ENCODE measurements around the gene CD244.
"Not testable (repeated sequence)": the region's sequence is repeated elsewhere in the genome, so short reads cannot be mapped to it uniquely, and the experiment has no call there.

Gene CD244

DNA sequence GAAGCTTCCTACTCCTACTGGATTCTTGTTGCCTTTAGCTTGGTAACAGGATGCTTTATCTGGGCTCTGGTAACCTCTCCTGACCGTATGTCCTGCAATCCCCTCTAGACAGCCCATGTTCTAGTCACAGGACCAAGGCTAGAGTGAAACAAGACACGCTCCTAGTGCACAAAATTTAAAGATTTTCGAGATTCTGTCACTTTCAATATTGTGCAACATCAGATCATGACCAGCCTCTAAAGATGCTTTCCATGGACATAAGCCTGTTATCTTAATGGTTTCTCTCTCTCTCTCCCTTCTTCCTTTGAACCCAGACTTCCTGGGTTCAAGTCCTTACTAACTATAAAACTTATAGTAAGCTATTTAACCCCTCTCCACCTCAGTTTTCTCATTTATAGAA, 68.3 kb downstream of the CD244 start:
- TF ChIP-seq ZFX (IDR thresholded peaks at IDR 0.05; ENCODE audit: borderline replicate concordance), result no peak
- TF ChIP-seq, protein P1, sequence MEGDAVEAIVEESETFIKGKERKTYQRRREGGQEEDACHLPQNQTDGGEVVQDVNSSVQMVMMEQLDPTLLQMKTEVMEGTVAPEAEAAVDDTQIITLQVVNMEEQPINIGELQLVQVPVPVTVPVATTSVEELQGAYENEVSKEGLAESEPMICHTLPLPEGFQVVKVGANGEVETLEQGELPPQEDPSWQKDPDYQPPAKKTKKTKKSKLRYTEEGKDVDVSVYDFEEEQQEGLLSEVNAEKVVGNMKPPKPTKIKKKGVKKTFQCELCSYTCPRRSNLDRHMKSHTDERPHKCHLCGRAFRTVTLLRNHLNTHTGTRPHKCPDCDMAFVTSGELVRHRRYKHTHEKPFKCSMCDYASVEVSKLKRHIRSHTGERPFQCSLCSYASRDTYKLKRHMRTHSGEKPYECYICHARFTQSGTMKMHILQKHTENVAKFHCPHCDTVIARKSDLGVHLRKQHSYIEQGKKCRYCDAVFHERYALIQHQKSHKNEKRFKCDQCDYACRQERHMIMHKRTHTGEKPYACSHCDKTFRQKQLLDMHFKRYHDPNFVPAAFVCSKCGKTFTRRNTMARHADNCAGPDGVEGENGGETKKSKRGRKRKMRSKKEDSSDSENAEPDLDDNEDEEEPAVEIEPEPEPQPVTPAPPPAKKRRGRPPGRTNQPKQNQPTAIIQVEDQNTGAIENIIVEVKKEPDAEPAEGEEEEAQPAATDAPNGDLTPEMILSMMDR (IDR thresholded peaks at IDR 0.05), result no peak
- H3K27ac ChIP-seq, result no peak overlapping the region

DNA sequence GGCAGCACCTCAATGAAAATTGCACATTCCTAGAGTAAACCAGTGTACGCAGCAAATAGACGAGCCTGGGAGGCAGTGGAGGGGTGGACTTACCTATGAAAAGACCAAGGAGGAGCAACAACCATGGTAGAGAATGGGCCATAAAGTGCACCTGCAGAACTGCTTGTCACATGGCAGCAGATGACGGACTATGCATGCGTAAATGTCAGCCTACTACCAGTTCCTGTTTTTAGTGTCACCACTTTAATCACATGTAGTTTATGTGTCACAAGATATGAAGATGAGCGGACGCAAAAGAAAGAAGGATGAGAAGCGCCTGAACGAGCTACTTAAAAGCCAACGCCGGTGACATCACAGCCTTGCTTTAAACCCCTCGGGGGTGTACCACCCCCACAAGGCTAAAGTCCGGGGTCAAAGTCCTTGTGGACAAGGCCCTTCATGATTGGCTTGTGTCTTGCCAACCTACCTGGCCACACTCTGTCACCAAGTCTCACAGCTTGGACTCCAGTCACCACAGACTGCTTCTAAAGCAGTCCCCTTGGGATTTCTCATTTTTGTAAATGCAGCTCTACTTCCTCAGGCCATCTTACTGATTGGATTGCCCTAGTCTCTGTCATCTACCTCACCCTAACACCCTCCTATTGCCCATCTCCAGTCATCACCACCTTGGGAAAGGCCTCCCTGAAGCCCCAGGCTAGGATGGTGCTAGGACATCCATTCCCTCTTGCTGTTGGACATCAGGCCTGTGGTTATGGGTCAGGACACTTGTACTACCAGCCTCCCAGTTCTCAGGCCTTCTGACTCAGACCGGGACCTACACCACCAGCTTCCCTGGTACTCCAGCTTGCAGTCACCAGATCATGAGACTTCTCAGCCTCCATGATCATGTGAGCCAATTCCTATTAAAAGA, 72.7 kb downstream of the CD244 start:
- TF ChIP-seq, protein P1 (IDR thresholded peaks at IDR 0.05), result no peak
- no peak for TF ChIP-seq ZFX (IDR thresholded peaks at IDR 0.05; ENCODE audit: borderline replicate concordance)
- H3K27ac ChIP-seq, result no peak overlapping the region

DNA sequence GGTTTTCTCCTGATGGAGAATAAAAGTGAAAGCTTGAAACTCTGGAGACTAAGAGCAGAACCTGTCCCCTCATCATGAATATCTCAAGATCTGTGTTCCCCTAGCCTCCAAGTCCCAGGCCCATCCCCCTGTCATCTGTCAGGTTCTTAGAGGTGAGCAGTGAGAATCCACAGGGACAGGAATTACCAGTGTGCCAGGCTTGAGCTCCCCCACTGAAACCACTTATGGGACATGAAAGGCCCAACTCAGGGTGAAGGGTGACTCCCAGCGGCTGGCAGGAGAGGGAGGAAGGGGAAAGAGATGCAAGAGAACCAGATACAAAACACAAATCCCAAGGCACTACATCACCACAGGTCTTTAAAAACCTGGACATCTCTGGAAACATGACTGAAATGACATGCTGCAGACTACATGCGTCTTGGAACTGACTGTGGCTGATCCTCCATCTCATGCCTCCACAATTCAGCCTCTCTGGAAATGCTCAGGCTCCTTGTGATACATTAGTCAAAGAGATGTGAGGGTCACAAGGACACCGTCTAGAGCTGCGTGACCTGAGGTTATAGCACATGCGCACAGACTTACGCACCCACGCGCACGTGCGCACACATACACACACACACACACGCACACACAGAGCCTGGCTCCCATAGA, 73.5 kb downstream of the CD244 start:
- H3K27ac ChIP-seq, result no peak overlapping the region
- TF ChIP-seq, protein P1 (IDR thresholded peaks at IDR 0.05), result no peak
- TF ChIP-seq ZFX (IDR thresholded peaks at IDR 0.05; ENCODE audit: borderline replicate concordance), result no peak

DNA sequence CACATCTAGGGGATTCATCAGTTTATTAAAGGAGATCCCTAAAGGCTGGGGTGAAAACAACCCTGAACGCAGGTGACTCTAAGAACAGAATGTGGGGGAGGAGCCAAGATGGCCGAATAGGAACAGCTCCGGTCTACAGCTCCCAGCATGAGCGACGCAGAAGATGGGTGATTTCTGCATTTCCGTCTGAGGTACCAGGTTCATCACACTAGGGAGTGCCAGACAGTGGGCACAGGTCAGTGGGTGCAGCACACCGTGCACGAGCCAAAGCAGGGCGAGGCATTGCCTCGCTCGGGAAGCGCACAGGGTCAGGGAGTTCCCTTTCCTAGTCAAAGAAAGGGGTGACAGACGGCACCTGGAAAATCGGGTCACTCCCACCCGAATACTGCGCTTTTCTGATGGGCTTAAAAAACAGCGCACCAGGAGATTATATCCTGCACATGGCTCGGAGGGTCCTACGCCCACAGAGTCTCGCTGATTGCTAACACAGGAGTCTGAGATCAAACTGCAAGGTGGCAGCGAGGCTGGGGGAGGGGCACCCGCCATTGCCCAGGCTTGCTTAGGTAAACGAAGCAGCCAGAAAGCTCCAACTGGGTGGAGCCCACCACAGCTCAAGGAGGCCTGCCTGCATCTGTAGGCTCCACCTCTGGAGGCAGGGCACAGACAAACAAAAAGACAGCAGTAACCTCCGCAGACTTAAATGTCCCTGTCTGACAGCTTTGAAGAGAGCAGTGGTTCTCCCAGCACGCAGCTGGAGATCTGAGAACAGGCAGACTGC, 79.5 kb downstream of the CD244 start:
- not testable (repeated sequence) for H3K27ac ChIP-seq

DNA sequence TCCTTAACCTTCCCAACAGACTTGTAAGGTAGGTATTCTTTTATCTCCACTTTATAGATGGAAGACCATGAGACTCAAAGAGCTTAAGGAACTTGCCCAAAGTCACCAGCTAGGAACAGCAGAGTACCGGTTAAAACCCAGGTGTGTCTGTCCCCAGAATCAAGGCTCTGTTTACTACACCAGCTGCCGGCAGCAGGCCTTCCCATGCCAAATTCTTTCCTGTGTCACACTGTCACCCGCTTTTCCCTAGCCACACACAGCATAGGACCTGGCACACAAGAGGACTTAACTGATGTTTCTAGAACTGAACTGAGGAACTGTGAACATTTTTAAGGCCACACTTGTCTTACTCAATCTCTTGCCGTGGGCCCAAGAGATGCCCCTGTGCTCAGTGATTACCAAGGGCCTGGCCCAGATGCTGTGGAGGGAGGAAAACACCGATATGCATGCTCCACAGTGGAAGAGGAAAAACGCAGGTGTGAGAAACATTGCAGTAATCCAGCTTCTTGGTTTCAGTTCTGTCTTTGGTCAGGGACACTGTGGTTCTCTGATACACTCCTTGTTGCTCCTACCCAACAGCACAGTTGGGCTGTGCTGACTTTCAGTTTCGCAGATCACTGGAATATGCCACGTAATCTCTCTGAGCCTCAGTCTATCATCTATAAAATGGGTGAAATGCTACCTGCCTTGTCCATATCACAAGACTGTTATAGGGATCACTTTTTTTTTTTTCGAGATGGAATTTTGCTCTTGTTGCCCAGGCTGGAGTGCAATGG, 80.6 kb downstream of the CD244 start:
- no peak overlapping the region for H3K27ac ChIP-seq
- TF ChIP-seq ZFX (IDR thresholded peaks at IDR 0.05; ENCODE audit: borderline replicate concordance), result no peak
- TF ChIP-seq, protein P1 (IDR thresholded peaks at IDR 0.05), result no peak

DNA sequence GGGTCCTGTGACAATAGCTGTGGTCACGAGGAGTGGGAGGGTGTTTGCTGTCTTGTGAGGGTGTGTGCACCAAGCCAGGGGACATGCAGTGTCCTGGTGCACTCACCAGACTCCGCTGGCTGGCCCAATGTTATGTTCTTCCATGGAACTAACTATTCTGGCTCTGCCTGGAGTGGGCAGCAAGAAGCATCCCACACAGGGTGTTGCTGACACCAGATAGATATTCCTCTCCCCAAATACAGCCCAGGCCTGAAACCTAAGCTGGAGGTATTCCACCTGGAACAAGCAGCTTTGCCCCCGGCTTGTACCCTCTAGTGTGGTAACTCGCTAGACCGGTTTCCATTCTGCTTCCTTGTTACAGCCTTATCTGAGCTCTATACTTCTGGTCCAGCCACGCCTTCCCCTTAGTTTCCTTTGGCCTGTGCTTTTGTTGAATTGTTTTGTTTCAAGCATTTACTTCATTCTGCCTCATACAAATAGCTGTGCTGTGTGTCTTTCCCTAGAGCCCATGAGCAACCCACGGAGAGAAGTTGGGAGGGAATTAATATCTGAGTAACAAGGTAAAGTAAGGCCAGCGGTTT, 81.4 kb downstream of the CD244 start:
- no peak overlapping the region for H3K27ac ChIP-seq

More for the DNA sequence above, 81.4 kb downstream of the CD244 start:
- no peak for TF ChIP-seq ZFX (IDR thresholded peaks at IDR 0.05; ENCODE audit: borderline replicate concordance)
- TF ChIP-seq, protein P1 (IDR thresholded peaks at IDR 0.05), result no peak

All from 22Rv1 (cell line).